ENCODE measurements around the gene EPS8L2. TPM values are rescaled to one million over a fixed set of nuclear protein-coding genes. Genes with fewer than 3 reads are reported as not detected.
A peak's percentile ranks its signal among the peaks of the same experiment; 100 is the strongest.

EPS8L2 gene
- total and polyA plus RNA-seq, 2 of the 8 experiments (the other 6 are each of a cell fraction or from before 2014, with no cell fraction given) = 38.5 to 57.0 TPM

- Histone ChIP-seq H4K8ac (ENCODE audit: extremely low read depth, insufficient read depth, low read length) (no peak overlapping the region), H3K36me3 (ENCODE audit: control insufficient read depth in 2 of 4, insufficient read depth in 4 of 4, low read length in 3 of 4) (no peaks in the 10 kb centered on the region), H3K14ac (ENCODE audit: insufficient read length) (no peak overlapping the region), H2BK15ac (ENCODE audit: low read length) (no peak overlapping the region), H3K79me2 (ENCODE audit: control insufficient read depth in 1 of 2, insufficient read depth in 2 of 2, low read length in 2 of 2) (peaks cover 24 to 31% of the 10 kb centered on the region in 2 experiments), H4K91ac (replicated peaks; ENCODE audit: insufficient read length, low read length) (no peak overlapping the region), H4K5ac (ENCODE audit: insufficient read length, low read depth, low read length) (no peak overlapping the region), H2BK120ac (replicated peaks; ENCODE audit: low read depth, low read length) (no peak overlapping the region), H2BK20ac (ENCODE audit: low read length) (0 out of 2 replicates have a peak overlapping the region, but pooled peaks have one; percentile 32), H3K23ac (ENCODE audit: insufficient read length) (no peak overlapping the region), H3K4ac (replicated peaks; ENCODE audit: insufficient read length, low read depth, low read length) (no peak overlapping the region), H3K27me3 (replicated peaks in 1 of 4; ENCODE audit: control insufficient read depth in 3 of 4, extremely low read depth in 1 of 4, insufficient read depth in 3 of 4, low read length in 3 of 4) (no peaks in the 10 kb centered on the region), H3K9ac (replicated peaks in 1 of 4; ENCODE audit: extremely low read depth in 1 of 4, low read depth in 3 of 4, low read length in 3 of 4) (no peak overlapping the region), H2AK5ac (ENCODE audit: low read depth, low read length) (no peak overlapping the region), H3K79me1 (ENCODE audit: low read depth, low read length) (peaks cover 8% of the 10 kb centered on the region), H3K4me1 (replicated peaks in 1 of 4; ENCODE audit: control insufficient read depth in 3 of 4, insufficient read depth in 4 of 4, low read length in 3 of 4) (peaks cover 0 to 15% (median 4%) of the 10 kb centered on the region in 4 experiments; a peak in 5 of 7 replicates), H3K56ac (replicated peaks; ENCODE audit: insufficient read length, low read depth, low read length) (no peak overlapping the region), H2AFZ (ENCODE audit: low read length) (no peak overlapping the region), H3K27ac (ENCODE audit: low read depth, low read length) (no peak overlapping the region), H2BK5ac (ENCODE audit: low read depth, low read length) (no peak overlapping the region), H3K18ac (ENCODE audit: extremely low read depth, low read length) (peak overlapping the region; percentile 96; the same call in 1 of the 2 replicates), H3K4me2 (ENCODE audit: insufficient read depth in 1 of 2, low read depth in 2 of 2, low read length in 2 of 2) (no peak overlapping the region; a peak in 1 of 4 replicates), H4K20me1 (replicated peaks in 1 of 2; ENCODE audit: control insufficient read depth in 1 of 2, insufficient read depth in 2 of 2, low read length in 2 of 2) (peaks cover 7 to 15% of the 10 kb centered on the region in 2 experiments), H3K23me2 (ENCODE audit: low read depth, low read length) (peaks cover 5% of the 10 kb centered on the region; the same call in 1 of the 2 replicates), H3K9me3 (ENCODE audit: insufficient read depth in 2 of 2, low read depth in 1 of 2, low read length in 1 of 2) (no peaks in the 10 kb centered on the region), H2BK12ac (ENCODE audit: low read depth, low read length) (no peak overlapping the region), H3K4me3 (ENCODE audit: extremely low read depth in 1 of 4, insufficient read depth in 2 of 4, low read depth in 3 of 4, low read length in 4 of 4) (no peak overlapping the region)
- no peak for FAIRE-seq
- DNase-seq (ENCODE audit: low read depth in 1 of 2, low spot score in 2 of 2) = no peak
- TF ChIP-seq ASH2L (IDR thresholded peaks at IDR 0.05; ENCODE audit: low read length) (no peak), GABPA (IDR thresholded peaks at IDR 0.05; ENCODE audit: borderline replicate concordance, insufficient read depth, low read length) (no peak), CHD2 (IDR thresholded peaks at IDR 0.05; ENCODE audit: low read length) (no peak), SP1 (IDR thresholded peaks at IDR 0.05; ENCODE audit: low read depth, low read length) (no peak), TAF7 (optimal IDR thresholded peaks at IDR 0.05; ENCODE audit: borderline replicate concordance, low read depth, low read length) (no peak), SIN3A (conservative IDR thresholded peaks at IDR 0.05 in 1 of 2, IDR thresholded peaks at IDR 0.05 in 1 of 2; ENCODE audit: low read depth in 1 of 2, low read length in 2 of 2) (no peak), TAF1 (IDR thresholded peaks at IDR 0.05; ENCODE audit: low read depth, low read length) (no peak), CEBPB (IDR thresholded peaks at IDR 0.05; ENCODE audit: low read depth, low read length) (no peak), SIRT6 (IDR thresholded peaks at IDR 0.05; ENCODE audit: low read length) (no peak)
- ChIA-PET POLR2A (ENCODE audit: partially characterized antibody) (interaction anchor here (1.2 to 32.3 kb wide), 6 partner anchors 8 to 49 kb away, joined by 3 to 636 read pairs (median 15); partner anchors contain the start of gene GATD1), CTCF (ENCODE audit: partially characterized antibody) (interaction anchor here (0.6 to 26.9 kb wide), 4 partner anchors 14 to 92 kb away, joined by 3 to 395 read pairs (median 54); no protein-coding TSS in a partner anchor)
- 88% methylated on average over 1 of the region's 1 CpG; no CpG with 5 or more reads in 1 of the 2 experiments for WGBS, 2 experiments (ENCODE audit: extremely low coverage in 1 of 2, insufficient coverage in 1 of 2, insufficient read length in 1 of 2, insufficient replicate concordance in 2 of 2, low coverage in 1 of 2, low lambda C conversion rate in 2 of 2, missing lambda C conversion rate in 1 of 2)
Observed at GRCh38 chr11:745428-745827, 39.4 kb downstream of the EPS8L2 start.

Data from H1 (cell line).